ENCODE results near the gene PHKB. TPM values are rescaled to one million over a fixed set of nuclear protein-coding genes. Genes with fewer than 3 reads are reported as not detected.
"Not testable (repeated sequence)": the region's sequence is repeated elsewhere in the genome, so short reads cannot be mapped to it uniquely, and the experiment has no call there.

The PHKB gene
- total RNA-seq (10 to 100 TPM; 50.8 to 56.4 TPM), polyA plus RNA-seq (10 to 100 TPM; 29.4 to 32.3 TPM)

- ChIA-PET CTCF (ENCODE audit: partially characterized antibody) (interaction anchor here (0.7 to 3.9 kb wide), 7 partner anchors 10 to 321 kb away, joined by 3 to 22 read pairs (median 3); partner anchors contain the start of gene NETO2), POLR2A (ENCODE audit: partially characterized antibody) (interaction anchor here (0.6 to 3.2 kb wide), 16 partner anchors 10 to 1152 kb away, joined by 3 to 23 read pairs (median 3); partner anchors contain the start of genes DNAJA2 and NETO2)
- no peaks in the 10 kb centered on the region for H3K9me3 ChIP-seq (ENCODE audit: control insufficient read depth in 1 of 2, low read length in 2 of 2)
- H3K27ac ChIP-seq (ENCODE audit: low read depth, low read length), result peak within 1 kb of the TSS; percentile 82
- Mint-ChIP-seq H3K27me3 (no peaks in the 10 kb centered on the region), H3K9me3 (no peaks in the 10 kb centered on the region), H3K4me1 (peaks cover 35 to 72% (median 60%) of the 10 kb centered on the region in 4 donors), H3K36me3 (peaks cover 9 to 31% of the 10 kb centered on the region in 2 donors), H3K27ac (peak within 1 kb of the TSS; percentile 87 to 99 (median 97)), H3K4me3 (peak within 1 kb of the TSS; percentile 92 to 99 (median 96))
- H3K27me3 ChIP-seq (ENCODE audit: insufficient read depth, low read length), result no peaks in the 10 kb centered on the region
- intact Hi-C loops (cut with micrococcal nuclease), result loop anchor here (1.0 to 10.0 kb wide), 5 partner anchors 318 to 1154 kb away; partner anchors contain the start of genes DNAJA2, N4BP1, NETO2 and ORC6
- peak within 1 kb of the TSS; percentile 74 to 92 for H3K4me3 ChIP-seq (ENCODE audit: low read length in 2 of 2)
- H3K36me3 ChIP-seq (ENCODE audit: insufficient read depth, low read length), result peaks cover 3% of the 10 kb centered on the region
- DNase-seq, result peak; percentile 95 to 98 (median 97)
- peaks cover 56% of the 10 kb centered on the region for H3K4me1 ChIP-seq (ENCODE audit: insufficient read depth, low read length)
These were observed at the start of gene PHKB, which contains the start of gene ITFG1 for GRCh38 chr16:47460711-47461597. Gene PHKB, plus strand, starts transcription at chr16:47461331. Its CDS starts 20 bp downstream, at chr16:47461351. Gene ITFG1, minus strand, starts transcription at chr16:47461063. Its CDS starts 18 bp downstream, at chr16:47461045.

DNA sequence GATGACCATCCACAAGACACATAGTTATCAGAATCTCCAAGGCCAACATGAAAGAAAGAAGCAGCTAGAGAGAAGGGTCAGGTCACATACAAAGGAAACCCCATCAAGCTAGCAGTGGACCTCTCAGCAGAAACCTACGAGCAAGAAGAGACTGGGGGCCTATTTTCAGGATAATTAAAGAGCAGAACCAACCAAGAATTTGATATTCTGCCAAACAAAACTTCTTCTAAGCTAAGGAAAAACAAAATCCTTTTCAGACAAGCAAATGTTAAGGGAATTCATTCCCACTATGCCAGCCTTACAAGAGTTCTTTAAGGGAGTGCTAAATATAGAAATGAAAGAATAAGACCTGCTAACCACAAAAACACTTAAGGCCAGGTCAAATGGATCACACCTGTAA is 48.1 kb upstream of the PHKB start:
- Histone ChIP-seq H3K27me3 (ENCODE audit: insufficient read depth, low read length) (no peaks in the 10 kb centered on the region), H3K4me1 (ENCODE audit: insufficient read depth, low read length) (peaks cover 12% of the 10 kb centered on the region), H3K27ac (ENCODE audit: low read depth, low read length) (no peak overlapping the region), H3K4me3 (ENCODE audit: low read length in 2 of 2) (no peak overlapping the region), H3K9me3 (ENCODE audit: control insufficient read depth in 1 of 2, low read length in 2 of 2) (no peaks in the 10 kb centered on the region), H3K36me3 (ENCODE audit: insufficient read depth, low read length) (no peaks in the 10 kb centered on the region)
- peaks cover 0 to 2% (median 0%) of the 10 kb centered on the region in 8 donors for H3K9me3 Mint-ChIP-seq
- POLR2A ChIA-PET (ENCODE audit: partially characterized antibody), result no interaction called here
- CTCF ChIA-PET (ENCODE audit: partially characterized antibody), result no interaction called here
- peaks cover 32 to 49% of the 10 kb centered on the region in 2 donors for H3K36me3 Mint-ChIP-seq
- H3K27ac Mint-ChIP-seq, result no peak overlapping the region
- H3K4me1 Mint-ChIP-seq, result peaks cover 17 to 32% (median 23%) of the 10 kb centered on the region in 4 donors
- H3K4me3 Mint-ChIP-seq, result peak overlapping the region in 1 of 8 donors; percentile 3
- no peak for DNase-seq
- H3K27me3 Mint-ChIP-seq, result no peaks in the 10 kb centered on the region
- intact Hi-C loops (cut with micrococcal nuclease), result no loop called here

- H3K4me1 Mint-ChIP-seq, result peaks cover 10 to 16% (median 13%) of the 10 kb centered on the region in 4 donors
- Histone ChIP-seq H3K36me3 (ENCODE audit: insufficient read depth, low read length) (no peaks in the 10 kb centered on the region), H3K27me3 (ENCODE audit: insufficient read depth, low read length) (no peaks in the 10 kb centered on the region), H3K27ac (ENCODE audit: low read depth, low read length) (no peak overlapping the region), H3K9me3 (ENCODE audit: control insufficient read depth in 1 of 2, low read length in 2 of 2) (no peaks in the 10 kb centered on the region), H3K4me3 (ENCODE audit: low read length in 2 of 2) (no peak overlapping the region), H3K4me1 (ENCODE audit: insufficient read depth, low read length) (peaks cover 4% of the 10 kb centered on the region)
- H3K27me3 Mint-ChIP-seq, result no peaks in the 10 kb centered on the region
- intact Hi-C loops (cut with micrococcal nuclease), result no loop called here
- peaks cover 0 to under 1% (median 0%) of the 10 kb centered on the region in 8 donors for H3K9me3 Mint-ChIP-seq
- CTCF ChIA-PET (ENCODE audit: partially characterized antibody), result no interaction called here
- POLR2A ChIA-PET (ENCODE audit: partially characterized antibody), result no interaction called here
- H3K27ac Mint-ChIP-seq, result peak overlapping the region in 1 of 7 donors; percentile 16
- no peak overlapping the region for H3K4me3 Mint-ChIP-seq
- DNase-seq, result no peak
- H3K36me3 Mint-ChIP-seq, result peaks cover 36 to 53% of the 10 kb centered on the region in 2 donors
These were observed 44.3 kb upstream of the PHKB start for GRCh38 chr16:47416869-47417268.

GRCh38 chr16:47424846-47425245 is 36.3 kb upstream of the PHKB start:
- Histone ChIP-seq H3K36me3 (ENCODE audit: insufficient read depth, low read length) (peaks cover 21% of the 10 kb centered on the region), H3K27ac (ENCODE audit: low read depth, low read length) (no peak overlapping the region), H3K4me3 (ENCODE audit: low read length in 2 of 2) (no peak overlapping the region), H3K9me3 (ENCODE audit: control insufficient read depth in 1 of 2, low read length in 2 of 2) (no peaks in the 10 kb centered on the region), H3K27me3 (ENCODE audit: insufficient read depth, low read length) (no peaks in the 10 kb centered on the region), H3K4me1 (ENCODE audit: insufficient read depth, low read length) (no peaks in the 10 kb centered on the region)
- ChIA-PET POLR2A (ENCODE audit: partially characterized antibody) (no interaction called here), CTCF (ENCODE audit: partially characterized antibody) (no interaction called here)
- H3K36me3 Mint-ChIP-seq, result peaks cover 58 to 71% of the 10 kb centered on the region in 2 donors
- H3K4me3 Mint-ChIP-seq, result no peak overlapping the region
- H3K27me3 Mint-ChIP-seq, result no peaks in the 10 kb centered on the region
- peaks cover 0 to 2% (median 0%) of the 10 kb centered on the region in 8 donors for H3K9me3 Mint-ChIP-seq
- peaks cover 0 to 2% (median 0%) of the 10 kb centered on the region in 4 donors for H3K4me1 Mint-ChIP-seq
- no peak for DNase-seq
- intact Hi-C loops (cut with micrococcal nuclease), result no loop called here
- H3K27ac Mint-ChIP-seq, result no peak overlapping the region

GRCh38 chr16:47426806-47427205 is 34.3 kb upstream of the PHKB start:
- peaks cover 0 to 2% (median 0%) of the 10 kb centered on the region in 8 donors for H3K9me3 Mint-ChIP-seq
- no peaks in the 10 kb centered on the region for H3K9me3 ChIP-seq (ENCODE audit: control insufficient read depth in 1 of 2, low read length in 2 of 2)
- no peak for DNase-seq
- H3K36me3 Mint-ChIP-seq, result peaks cover 54 to 59% of the 10 kb centered on the region in 2 donors
- H3K27ac ChIP-seq (ENCODE audit: low read depth, low read length), result no peak overlapping the region
- H3K4me3 Mint-ChIP-seq, result no peak overlapping the region
- CTCF ChIA-PET (ENCODE audit: partially characterized antibody), result no interaction called here
- POLR2A ChIA-PET (ENCODE audit: partially characterized antibody), result no interaction called here
- H3K27ac Mint-ChIP-seq, result no peak overlapping the region
- H3K4me1 ChIP-seq (ENCODE audit: insufficient read depth, low read length), result no peaks in the 10 kb centered on the region
- intact Hi-C loops (cut with micrococcal nuclease), result no loop called here
- peaks cover 0 to 2% (median under 1%) of the 10 kb centered on the region in 4 donors for H3K4me1 Mint-ChIP-seq
- H3K27me3 ChIP-seq (ENCODE audit: insufficient read depth, low read length), result no peaks in the 10 kb centered on the region
- no peaks in the 10 kb centered on the region for H3K27me3 Mint-ChIP-seq
- H3K4me3 ChIP-seq (ENCODE audit: low read length in 2 of 2), result no peak overlapping the region
- peaks cover 21% of the 10 kb centered on the region for H3K36me3 ChIP-seq (ENCODE audit: insufficient read depth, low read length)

DNA sequence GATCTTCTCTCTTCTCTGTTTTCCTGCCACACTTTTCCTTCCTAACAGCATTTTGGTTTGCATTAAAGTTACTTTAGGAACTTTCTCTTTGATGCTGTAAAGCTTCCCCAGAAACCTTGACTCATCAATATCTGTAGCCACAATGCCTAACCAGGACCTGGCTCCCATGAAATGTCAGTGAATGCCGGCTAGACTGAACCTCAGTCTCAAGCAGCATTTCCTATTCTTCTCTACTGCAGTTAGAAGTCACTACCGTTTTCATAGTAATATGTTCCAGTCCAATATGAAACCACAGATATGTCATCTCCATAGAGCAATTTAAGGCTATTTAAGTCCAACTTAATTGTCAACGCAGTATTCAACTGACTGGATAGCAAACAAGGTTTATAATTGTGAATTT is 29.2 kb upstream of the PHKB start:
- Mint-ChIP-seq H3K9me3 (no peaks in the 10 kb centered on the region), H3K36me3 (peaks cover 29 to 33% of the 10 kb centered on the region in 2 donors), H3K4me1 (peaks cover 11 to 26% (median 14%) of the 10 kb centered on the region in 4 donors), H3K27ac (no peak overlapping the region), H3K27me3 (no peaks in the 10 kb centered on the region), H3K4me3 (no peak overlapping the region)
- ChIA-PET CTCF (ENCODE audit: partially characterized antibody) (no interaction called here), POLR2A (ENCODE audit: partially characterized antibody) (no interaction called here)
- Histone ChIP-seq H3K27me3 (ENCODE audit: insufficient read depth, low read length) (no peaks in the 10 kb centered on the region), H3K27ac (ENCODE audit: low read depth, low read length) (no peak overlapping the region), H3K4me1 (ENCODE audit: insufficient read depth, low read length) (no peaks in the 10 kb centered on the region), H3K36me3 (ENCODE audit: insufficient read depth, low read length) (peaks cover 13% of the 10 kb centered on the region), H3K4me3 (ENCODE audit: low read length in 2 of 2) (no peak overlapping the region), H3K9me3 (ENCODE audit: control insufficient read depth in 1 of 2, low read length in 2 of 2) (no peaks in the 10 kb centered on the region)
- intact Hi-C loops (cut with micrococcal nuclease), result no loop called here
- DNase-seq, result no peak

GRCh38 chr16:47434274-47434673 is 26.9 kb upstream of the PHKB start:
- Mint-ChIP-seq H3K36me3 (peaks cover 31 to 34% of the 10 kb centered on the region in 2 donors), H3K4me1 (peaks cover 18 to 32% (median 23%) of the 10 kb centered on the region in 4 donors)
- POLR2A ChIA-PET (ENCODE audit: partially characterized antibody), result interaction anchor here (0.6 kb wide), 1 partner anchor 263 kb away, joined by 3 read pairs; no protein-coding TSS in a partner anchor
- H3K4me3 Mint-ChIP-seq; DNase-seq; H3K9me3 ChIP-seq (ENCODE audit: control insufficient read depth in 1 of 2, low read length in 2 of 2); H3K27ac ChIP-seq (ENCODE audit: low read depth, low read length); H3K27me3 ChIP-seq (ENCODE audit: insufficient read depth, low read length); H3K4me3 ChIP-seq (ENCODE audit: low read length in 2 of 2); H3K27me3 Mint-ChIP-seq; H3K36me3 ChIP-seq (ENCODE audit: insufficient read depth, low read length); CTCF ChIA-PET (ENCODE audit: partially characterized antibody); H3K4me1 ChIP-seq (ENCODE audit: insufficient read depth, low read length); H3K27ac Mint-ChIP-seq; intact Hi-C loops (cut with micrococcal nuclease); H3K9me3 Mint-ChIP-seq: not testable (repeated sequence)
